ENCODE measurements around the gene CCL8.

- TF ChIP-seq FOXM1 (IDR thresholded peaks at IDR 0.05; ENCODE audit: borderline replicate concordance): no peak
- TF ChIP-seq FOXA1 (IDR thresholded peaks at IDR 0.05): no peak
- no peak for TF ChIP-seq ELF4 (IDR thresholded peaks at IDR 0.05)
- no peak for TF ChIP-seq ARNT (IDR thresholded peaks at IDR 0.05)
- TF ChIP-seq TARDBP (IDR thresholded peaks at IDR 0.05): no peak
- TF ChIP-seq, protein P1, sequence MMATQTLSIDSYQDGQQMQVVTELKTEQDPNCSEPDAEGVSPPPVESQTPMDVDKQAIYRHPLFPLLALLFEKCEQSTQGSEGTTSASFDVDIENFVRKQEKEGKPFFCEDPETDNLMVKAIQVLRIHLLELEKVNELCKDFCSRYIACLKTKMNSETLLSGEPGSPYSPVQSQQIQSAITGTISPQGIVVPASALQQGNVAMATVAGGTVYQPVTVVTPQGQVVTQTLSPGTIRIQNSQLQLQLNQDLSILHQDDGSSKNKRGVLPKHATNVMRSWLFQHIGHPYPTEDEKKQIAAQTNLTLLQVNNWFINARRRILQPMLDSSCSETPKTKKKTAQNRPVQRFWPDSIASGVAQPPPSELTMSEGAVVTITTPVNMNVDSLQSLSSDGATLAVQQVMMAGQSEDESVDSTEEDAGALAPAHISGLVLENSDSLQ (IDR thresholded peaks at IDR 0.05): no peak
- TF ChIP-seq SP1 (IDR thresholded peaks at IDR 0.05): no peak
- no peak for TF ChIP-seq BHLHE40 (IDR thresholded peaks at IDR 0.05; ENCODE audit: borderline replicate concordance)
- no peak for TF ChIP-seq SUZ12 (IDR thresholded peaks at IDR 0.05)
- TF ChIP-seq FOXK2 (IDR thresholded peaks at IDR 0.05): no peak
- TF ChIP-seq NFRKB (IDR thresholded peaks at IDR 0.05): no peak
These were observed 7.9 kb upstream of the CCL8 start for GRCh38 chr17:34311291-34311690.
